HG02840 (cell line): ENCODE measurements around the gene POC1B.
A peak's percentile ranks its signal among the peaks of the same experiment; 100 is the strongest.

Experiments
- ATAC-seq: cut with Tn5 transposase; IDR thresholded peaks from one replicate; pipeline ENCODE4 v1.9.1; 2021; ENCODE audit warnings: mild to moderate bottlenecking, moderate library complexity, moderate number of reproducible peaks; ENCODE audit not compliant: unreplicated experiment, low FRiP score

The POC1B gene

DNA sequence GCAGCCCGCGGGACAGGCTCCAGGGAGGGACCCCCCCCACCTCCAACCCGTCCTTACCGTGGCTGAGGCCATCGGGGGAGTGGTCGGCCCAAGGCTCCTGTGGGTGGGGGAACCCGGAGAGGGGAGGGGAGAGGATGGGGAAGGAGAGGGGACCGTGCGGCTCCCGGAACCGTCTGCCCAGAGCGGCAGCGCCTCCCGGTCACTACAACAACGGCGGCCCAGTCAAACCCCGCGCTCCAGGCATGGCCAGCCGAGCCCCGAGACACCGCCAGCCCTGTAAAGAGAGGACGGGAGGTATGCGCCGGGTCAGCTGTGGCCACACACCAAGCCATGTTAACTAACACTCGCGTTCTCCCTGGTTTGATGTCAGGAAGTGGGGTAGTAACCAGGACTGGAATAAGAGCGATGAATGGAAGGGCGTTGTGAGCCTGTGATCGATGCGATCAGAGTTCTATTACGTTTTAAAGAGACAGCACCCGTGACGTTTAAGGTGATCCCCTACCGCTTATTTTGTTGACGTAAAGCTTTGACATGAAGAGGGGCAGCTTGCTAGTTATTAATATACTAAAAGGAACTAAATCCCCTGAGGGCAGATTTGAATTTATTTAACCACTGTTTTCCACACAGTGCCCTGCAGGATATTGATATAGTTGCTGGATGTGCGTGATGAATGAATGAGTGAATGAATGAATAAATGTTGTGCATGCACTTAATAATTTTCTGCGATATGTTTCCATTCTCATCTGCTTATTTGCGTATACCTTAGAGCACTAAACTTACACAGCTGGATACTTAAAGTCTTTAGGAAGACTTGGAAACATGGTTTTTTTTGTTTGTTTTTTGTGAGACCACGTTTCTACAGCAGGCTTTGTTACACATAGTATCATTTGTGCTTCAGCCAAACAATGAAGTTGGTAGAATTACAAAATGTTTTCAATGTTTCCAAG, at the start of gene POC1B:
POC1B (minus strand) TSS at position 224 of the 947 bp plus-strand sequence; CDS start at position 72, 152 bp downstream.
- peak; percentile 73 for ATAC-seq

DNA sequence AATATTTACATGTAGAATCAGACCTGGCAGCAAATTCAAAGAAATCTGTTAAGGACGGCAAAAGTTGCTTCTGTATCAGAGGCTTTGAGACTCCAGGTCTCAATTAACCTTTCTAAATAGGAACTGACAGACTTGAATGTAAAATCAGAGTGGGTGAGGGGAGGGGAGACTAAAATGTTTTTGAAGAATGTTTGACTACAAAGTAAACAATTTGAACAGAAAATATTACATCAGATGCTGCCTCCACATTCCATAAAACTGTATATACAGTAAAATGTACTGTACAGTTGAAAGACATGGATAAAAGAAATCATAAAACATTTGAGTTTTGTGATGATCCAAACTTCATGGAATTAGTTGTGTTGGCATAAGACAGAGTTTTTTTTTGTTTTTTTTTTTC, 49.5 kb upstream of the POC1B start:
- no peak for ATAC-seq

DNA sequence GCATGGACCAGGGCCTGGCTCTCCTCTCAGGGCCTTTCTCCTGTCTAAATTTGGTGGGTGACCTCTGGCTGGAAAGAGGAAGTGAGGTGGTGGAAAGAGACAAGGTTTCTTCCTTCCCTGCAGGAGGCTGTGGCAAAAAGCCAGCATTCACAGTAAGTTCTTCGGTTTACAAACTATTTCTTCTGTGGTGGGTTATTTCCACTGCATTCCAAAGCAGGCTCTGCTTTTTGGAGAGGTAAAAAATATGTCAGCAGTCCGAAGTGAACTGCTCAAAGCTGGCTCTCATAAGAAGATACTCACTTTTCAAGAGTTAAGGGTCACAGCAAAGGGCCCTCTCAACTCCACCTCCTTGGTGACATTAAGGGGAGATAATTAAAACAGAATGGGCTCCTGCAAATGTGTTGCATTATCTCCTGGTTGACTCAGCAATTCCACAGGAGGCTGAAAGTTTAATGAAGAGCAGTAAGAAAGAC, 48.9 kb upstream of the POC1B start:
- ATAC-seq, result no peak

DNA sequence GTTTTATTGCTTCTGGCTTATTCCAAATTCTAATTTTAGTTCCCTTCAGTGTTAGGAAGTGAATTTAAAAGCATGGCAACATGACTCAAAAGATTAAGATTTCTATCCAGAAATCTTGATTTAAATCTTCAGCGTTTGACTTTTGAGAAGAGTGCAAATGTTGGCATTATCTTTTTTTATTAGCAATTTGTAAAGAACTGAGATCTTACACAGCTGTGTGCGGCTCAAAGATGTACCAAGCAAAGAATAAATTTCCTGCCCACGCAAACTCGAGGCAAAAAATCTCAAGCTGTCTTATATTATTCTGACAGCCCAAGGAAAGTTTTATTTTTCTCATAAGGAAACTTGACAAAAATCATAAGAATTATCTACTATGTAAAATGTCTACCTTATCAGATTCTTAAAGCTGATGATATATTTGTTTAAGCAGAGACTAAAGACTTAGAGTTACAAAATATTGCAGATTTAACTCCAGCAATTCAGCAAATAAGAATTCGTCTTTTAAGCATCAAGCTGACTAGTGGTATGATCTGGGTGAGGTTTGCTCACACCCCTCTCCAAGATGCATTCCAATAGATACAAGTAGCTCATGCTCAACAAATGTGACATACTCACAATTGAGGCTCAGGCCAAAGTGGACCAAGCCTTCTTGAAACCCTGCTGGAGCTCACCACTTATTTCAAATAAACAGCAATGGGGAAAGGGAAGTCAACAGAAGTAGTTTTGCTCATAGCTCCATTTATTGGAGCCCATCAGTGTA, 47.4 kb upstream of the POC1B start:
- no peak for ATAC-seq

DNA sequence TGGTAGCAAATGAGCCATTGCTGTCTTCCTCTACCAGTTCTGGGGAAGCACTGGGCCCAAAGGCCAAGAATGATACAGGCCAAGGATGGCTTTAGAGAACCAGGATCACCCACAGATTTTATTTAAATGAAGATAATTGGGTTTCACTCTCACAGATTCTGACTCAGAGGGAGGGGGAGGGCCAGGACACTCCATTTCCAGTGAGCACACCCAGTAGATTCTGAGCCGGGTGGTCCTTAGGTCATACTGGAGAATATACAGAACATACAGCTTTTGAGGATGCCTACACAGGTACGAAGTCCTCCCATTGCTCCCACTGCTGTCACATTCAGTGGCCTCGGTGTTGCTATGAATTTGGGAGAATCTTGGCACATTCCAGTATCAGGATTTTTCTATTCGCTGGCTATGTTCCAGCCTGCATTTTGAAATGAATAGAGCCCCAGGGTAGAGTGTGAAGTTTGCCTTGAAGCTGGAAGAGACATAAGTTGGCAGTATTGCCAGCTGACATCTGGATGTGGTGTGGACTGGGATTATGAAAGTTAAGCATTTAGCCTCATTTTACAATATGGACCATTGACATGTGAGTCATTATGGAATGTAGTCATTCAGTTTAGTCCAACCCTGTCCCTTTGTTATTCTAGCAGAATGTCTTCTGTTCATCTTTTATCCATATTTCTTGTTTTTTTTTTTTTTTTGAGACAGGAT, 45.8 kb upstream of the POC1B start:
- ATAC-seq, result no peak

DNA sequence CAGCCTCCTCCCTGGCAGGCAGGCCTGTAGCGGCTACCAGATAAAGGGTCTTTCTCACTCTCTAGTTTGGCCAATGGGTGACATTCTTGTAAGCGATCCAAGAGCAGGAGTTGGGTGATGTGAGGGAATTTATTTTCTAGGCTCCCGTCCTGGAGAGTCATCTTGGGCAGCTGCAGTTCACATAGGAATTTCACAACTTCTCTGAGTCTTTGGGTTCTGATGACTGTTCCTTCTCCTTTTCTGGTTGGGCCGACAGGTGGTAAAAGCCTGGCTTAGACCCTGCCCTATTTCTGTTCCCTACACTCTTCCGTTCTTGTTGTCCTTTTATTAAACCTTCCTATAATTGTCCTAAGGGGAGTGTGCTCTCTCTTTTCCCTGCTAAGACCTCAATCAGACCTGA, 42.6 kb upstream of the POC1B start:
- no peak for ATAC-seq

DNA sequence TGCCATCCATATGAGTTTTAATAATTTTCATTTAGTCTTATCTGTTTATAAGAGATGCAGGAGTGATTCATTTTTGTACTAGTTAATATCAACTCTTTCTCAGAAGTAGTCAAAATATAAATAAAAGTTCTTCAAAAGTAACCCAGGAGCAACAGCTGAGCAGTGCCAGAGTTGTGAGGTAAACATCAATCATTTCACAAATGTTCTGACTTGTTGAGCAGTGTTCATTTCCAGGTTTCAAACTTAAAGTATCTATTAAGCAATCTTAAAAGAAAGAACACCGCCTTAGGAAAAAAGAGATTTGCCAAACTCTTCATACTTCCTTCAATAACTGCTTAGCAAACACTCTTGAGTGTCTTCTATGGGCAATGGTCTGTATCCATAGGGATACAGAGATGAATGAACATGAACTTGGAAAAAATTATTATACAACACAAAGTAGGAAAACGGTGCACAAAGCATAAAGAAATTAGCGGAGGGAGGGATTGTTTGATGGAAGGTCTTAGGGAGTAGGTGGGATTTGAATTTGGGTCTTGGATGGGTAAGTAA, 41.9 kb upstream of the POC1B start:
- no peak for ATAC-seq

DNA sequence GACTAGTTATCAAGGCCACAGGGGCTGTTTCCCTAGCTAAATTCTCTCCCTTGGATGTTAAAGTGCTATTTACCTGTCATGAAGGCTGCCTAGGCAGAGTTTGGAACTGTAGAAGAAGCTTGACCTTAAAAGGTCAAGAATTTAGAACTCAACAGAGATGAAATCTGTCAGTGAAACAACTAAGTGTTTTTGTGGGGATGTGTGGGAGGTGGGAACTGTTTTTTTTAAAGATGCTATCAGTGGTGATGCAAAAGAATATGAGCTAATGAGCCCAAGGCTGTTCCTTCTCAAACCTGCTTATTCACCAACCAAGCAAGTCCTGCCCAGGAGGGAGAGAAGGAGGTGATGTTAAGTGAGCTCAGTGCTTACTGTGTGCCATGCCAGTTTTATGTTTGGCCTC, 40.8 kb upstream of the POC1B start:
- ATAC-seq, result no peak

DNA sequence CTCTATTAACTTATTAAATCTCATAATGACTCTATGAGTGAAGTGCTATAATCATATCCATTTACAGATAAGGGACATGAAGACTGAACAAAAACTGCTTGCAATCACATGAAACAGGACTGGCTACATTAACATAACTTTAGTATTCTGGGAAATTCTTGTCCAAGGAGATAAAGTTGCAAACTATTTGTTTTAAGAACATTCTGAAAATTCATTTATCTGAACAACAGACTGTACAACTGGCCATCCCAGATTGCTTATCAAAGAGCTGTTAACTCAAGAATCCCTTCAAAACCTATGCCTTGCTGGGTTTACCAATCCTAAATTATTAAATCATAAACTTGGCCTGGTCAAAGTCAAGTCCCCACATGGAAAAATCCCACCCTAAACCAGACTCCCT, 39.2 kb upstream of the POC1B start:
- no peak for ATAC-seq

DNA sequence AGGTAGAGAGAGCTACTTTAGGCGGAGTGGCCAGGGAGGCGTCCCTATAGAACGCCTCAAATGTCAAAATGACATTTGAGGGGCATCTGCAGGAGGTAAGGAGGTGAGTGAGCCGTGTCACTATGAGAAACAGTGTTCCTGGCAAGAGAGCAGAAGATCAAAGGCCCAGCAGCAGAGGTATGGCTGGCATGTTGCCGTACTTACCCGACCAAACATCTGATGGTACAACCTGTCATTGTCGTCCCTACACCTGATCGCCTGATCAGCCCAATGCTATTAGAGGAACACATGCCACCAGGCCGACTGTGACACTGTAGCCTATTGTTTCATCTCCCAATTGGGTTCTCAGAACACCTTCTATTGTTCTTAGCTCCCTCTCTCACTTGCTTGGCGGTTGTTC, 33.9 kb upstream of the POC1B start:
- no peak for ATAC-seq

DNA sequence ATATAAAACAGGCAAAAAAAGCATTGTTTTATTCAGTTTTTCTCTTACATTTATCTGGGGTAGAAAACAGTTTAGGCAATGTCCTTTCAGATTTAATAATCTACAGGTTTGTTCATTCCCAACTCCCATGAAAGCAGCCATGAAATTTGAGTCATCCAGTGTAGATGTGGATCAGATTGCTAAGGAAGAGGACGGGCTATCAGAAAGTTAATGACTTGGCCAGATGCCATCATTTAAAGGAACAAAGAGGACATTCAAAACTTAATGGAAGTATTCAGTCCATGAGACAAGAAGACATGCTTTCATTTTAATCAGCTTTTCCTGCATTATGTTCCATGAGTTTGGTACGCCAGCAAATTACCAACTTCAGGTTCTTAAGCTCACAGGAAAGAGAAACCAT, 31.1 kb upstream of the POC1B start:
- no peak for ATAC-seq

DNA sequence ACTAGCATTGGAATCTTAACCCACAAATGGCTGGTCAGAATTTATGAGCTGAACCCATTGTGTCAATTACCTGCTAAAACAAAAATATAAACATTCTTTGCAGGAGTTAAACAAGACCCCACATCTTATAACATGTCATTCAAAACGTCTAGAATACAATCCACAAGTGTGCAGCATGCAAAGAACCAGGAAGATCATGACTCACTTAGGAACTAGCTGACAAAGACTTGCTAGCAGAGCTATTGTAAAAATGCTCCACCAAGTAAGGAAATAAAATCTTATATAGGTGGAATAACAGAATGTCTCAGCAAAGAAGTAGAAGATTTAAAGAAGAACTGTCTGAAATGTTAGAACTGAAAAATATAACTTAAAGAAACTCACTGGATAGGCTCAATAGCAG, 26.5 kb upstream of the POC1B start:
- ATAC-seq, result no peak

DNA sequence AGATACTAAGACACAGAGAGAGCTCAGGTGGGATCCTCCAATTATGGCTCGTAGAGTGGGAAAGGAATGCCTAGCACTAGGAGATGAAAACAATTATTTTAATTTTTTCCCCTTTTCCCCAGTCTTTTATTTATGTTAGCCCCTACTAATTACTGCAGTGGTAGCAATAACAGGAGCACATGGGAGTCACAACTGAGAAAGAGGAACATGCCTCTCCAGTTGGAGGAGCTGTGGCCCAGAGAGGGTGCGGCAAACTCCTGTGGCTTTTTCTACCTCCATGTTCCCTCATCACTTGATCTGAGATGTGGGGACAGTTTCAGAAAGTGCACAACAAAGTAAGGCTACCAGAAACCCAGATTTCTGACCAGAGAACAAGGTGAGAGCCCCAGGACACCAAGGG, 25.9 kb upstream of the POC1B start:
- ATAC-seq, result no peak

DNA sequence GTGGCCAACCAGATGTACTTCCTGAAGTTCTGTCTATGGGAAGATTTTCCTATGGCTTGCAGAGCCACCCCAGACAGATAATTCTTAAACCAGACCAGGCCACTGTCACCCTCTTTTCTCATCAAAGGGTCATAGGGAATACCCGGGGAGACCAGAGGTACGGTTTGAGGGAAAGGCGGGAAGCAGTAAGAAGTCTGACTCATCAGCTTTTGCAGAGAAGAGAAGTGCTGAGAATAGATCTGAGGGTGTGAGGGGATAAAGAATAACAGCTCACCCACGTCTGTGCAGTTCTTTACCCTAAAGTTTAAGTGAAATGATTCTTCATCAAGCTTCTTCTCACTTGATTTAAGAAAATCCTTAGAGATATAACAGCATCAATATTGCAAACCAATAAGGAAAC, 21.3 kb upstream of the POC1B start:
- ATAC-seq, result no peak

DNA sequence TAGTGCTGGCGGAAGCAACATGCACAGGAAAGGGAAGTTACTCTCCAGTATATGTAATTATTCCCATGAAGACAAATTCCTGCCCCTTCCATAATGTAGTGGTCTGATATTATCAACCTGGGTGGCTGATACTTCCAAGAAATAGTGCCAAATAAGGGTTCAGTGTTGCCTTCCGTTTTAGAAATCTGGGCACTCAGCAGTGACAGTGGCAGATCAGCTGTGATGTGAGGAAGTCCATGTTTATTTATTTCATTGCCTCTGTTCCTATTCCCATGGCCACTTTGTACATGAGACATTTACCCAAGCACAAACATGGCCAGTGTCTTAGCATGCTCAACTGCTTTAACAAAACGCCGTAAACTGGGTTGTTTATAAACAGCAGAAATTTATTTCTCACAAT, 20.3 kb upstream of the POC1B start:
- no peak for ATAC-seq

DNA sequence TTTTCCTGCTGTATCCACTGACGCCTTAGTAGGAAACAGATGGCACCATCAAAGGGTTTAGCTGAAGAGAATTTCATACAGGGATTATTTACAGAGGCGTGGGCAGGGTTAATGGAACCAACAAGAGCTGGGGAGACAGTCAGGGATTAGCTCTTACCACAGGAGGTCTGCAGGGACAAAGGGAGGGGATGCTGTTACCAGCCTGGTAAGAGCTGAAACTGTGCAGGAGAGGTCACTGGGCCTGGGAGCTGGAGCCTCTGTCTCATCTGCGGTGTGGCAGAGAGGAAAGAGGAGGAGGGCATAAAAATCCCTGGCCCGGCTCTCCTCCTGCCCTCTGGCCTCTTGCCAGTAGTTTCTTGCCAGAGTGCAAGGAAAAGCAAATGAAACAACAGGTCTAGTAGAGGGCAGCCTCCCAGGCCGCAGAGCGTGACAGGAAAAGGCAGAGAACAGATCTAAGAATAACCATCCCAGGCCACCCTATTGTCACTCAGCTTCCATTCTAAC, 18.9 kb upstream of the POC1B start:
- ATAC-seq, result no peak

DNA sequence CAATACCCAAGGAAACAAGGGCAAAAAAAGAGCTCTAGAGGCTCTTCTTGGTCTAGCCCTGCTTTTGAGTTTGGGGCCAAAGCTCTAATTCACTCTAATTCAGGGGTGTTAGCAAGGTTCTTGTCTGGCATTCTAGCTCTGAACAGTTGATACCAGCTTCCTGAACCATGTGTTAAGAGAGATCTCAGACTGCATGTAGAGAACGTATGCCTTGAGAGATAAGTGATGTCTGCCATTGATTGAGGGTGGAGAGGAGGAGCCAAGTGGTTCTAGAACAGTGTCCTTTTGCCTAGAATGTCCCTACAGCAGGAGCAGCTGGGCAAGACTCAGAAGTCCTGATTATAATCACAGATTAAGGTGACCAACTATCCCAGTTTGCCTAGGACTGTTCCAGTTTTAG, 18.2 kb upstream of the POC1B start:
- ATAC-seq, result no peak

DNA sequence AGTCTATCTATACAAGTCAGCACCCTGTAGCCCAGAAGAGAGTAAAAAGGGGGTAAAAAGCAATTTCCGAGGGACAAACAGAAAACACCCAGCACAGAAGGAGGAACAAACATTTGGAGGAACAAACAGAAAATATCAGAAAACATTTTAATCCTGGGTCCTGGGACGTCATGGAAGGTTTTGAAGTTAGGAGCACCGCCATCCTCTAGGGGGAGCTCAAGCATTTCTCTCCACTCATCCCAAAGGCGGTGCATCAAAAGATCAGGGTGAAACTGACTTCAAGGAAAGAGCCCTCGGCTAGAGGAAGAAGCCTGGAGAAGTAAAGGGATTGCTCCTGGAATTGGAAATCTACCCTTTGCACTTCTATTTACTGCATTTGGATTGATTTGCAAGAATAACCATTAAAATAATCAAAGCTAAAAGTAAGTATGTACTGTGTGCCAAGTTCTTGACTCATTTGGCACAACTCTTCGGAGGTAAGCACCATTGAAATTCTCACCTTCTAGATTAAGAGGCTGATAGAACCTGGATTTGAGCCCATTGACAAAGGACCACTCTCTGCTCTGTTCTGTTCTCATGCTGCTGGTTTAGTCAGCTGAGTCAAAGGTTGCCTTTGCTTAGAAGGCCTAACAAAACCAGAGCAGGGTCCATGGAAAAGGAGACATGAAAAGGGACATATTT, 17.2 kb upstream of the POC1B start:
- ATAC-seq, result peak; percentile 72

DNA sequence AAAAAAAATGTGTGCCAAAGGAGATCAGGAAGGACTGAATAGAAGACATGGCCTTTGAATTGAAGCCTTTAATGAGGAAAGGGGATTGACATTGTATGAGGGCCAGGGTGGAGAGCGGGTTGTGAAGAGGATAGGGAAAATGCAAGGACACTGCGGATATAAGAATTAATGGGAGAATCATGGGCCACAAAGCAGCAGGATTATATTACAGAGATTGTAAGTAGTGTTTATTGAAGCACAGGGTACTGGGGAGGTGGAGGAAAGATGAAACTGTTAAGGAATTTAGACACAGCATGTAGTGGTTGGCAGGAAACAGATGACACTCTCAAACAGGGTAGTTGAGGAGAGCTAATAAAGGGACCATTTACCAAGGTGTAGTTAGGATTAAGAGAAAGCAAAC, 16.4 kb upstream of the POC1B start:
- no peak for ATAC-seq

DNA sequence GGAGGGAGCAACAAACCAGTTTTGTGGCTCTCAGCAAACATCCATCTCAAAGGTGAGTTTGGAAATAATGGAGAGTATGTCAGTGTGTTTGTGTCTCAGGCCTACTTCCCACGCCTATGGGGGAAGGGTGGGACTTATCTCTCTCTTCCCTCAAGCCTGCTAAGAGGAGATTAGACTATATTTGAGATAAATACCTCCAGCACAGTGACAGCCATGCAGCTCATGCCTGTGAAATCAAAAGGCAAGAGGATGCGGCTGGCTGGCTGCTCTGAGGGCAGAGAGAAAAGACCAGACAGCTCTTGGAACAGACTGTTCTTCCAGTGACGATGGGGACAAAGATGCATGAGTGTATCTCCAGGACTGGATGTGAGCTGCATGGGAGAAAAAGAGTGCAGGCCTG, 14.7 kb upstream of the POC1B start:
- ATAC-seq, result no peak
